Mesothelial cell of epicardium (in vitro differentiated cells): ENCODE measurements around the gene PRPF31. TPM values are rescaled to one million over a fixed set of nuclear protein-coding genes. Genes with fewer than 3 reads are reported as not detected.

Experiments
- DNase-seq, 2 experiments: peaks; one replicate each; pipeline ENCODE4 v3.0.0; 2021; ENCODE audit warnings: low spot score in 2 of 2; ENCODE audit not compliant: unreplicated experiment in 2 of 2
- H3K27ac Mint-ChIP-seq: 2 replicates; pipeline ENCODE4 v1.8.0; 2021; ENCODE audit warnings: mixed read lengths
- H3K27me3 Mint-ChIP-seq: 2 replicates; pipeline ENCODE4 v1.8.0; 2021; ENCODE audit warnings: low read depth, mixed read lengths
- H3K36me3 Mint-ChIP-seq: 2 replicates; pipeline ENCODE4 v1.8.0; 2021; ENCODE audit warnings: mixed read lengths
- H3K4me1 Mint-ChIP-seq: 2 replicates; pipeline ENCODE4 v1.8.0; 2021; ENCODE audit warnings: mixed read lengths
- H3K4me3 Mint-ChIP-seq: 2 replicates; pipeline ENCODE4 v1.8.0; 2021; ENCODE audit warnings: mild to moderate bottlenecking, moderate library complexity, mixed read lengths
- H3K9me3 Mint-ChIP-seq: 2 replicates; pipeline ENCODE4 v1.8.0; 2021; ENCODE audit warnings: mixed read lengths
- CTCF ChIP-seq: fragments of 200-600 bp; sonication (generic); IDR thresholded peaks from one replicate; pipeline ENCODE4 v1.5.0; 2021; ENCODE audit warnings: antibody characterized with exemption; ENCODE audit not compliant: unreplicated experiment
- total RNA-seq: library from RNA; stranded (reverse); gene quantifications from 3 replicates; pipeline ENCODE4 v1.2.1, GENCODE V29; 2021

The PRPF31 gene
- total RNA-seq, 1 donor from 2014 or later = 80.6 TPM

- DNase-seq = no peak
- no peaks in the 10 kb centered on the region for H3K4me1 Mint-ChIP-seq
- H3K9me3 Mint-ChIP-seq = no peaks in the 10 kb centered on the region
- H3K27ac Mint-ChIP-seq = no peak overlapping the region
- H3K36me3 Mint-ChIP-seq = peaks cover 53% of the 10 kb centered on the region
- TF ChIP-seq CTCF = no peak
- no peak overlapping the region for H3K4me3 Mint-ChIP-seq
- H3K27me3 Mint-ChIP-seq = no peaks in the 10 kb centered on the region
Observed at GRCh38 chr19:54148158-54148557, 32.6 kb downstream of the PRPF31 start.

GRCh38 chr19:54149021-54149812 is 33.7 kb downstream of the PRPF31 start:
- Mint-ChIP-seq H3K4me3 (no peak overlapping the region), H3K27ac (no peak overlapping the region), H3K27me3 (no peaks in the 10 kb centered on the region), H3K4me1 (no peaks in the 10 kb centered on the region), H3K36me3 (peaks cover 48% of the 10 kb centered on the region), H3K9me3 (no peaks in the 10 kb centered on the region)
- DNase-seq = no peak
- no peak for TF ChIP-seq CTCF

- DNase-seq = no peak
- H3K4me3 Mint-ChIP-seq = no peak overlapping the region
- no peak for TF ChIP-seq CTCF
- no peak overlapping the region for H3K27ac Mint-ChIP-seq
- H3K27me3 Mint-ChIP-seq = no peaks in the 10 kb centered on the region
- peaks cover 42% of the 10 kb centered on the region for H3K36me3 Mint-ChIP-seq
- no peaks in the 10 kb centered on the region for H3K4me1 Mint-ChIP-seq
- no peaks in the 10 kb centered on the region for H3K9me3 Mint-ChIP-seq
Observed at GRCh38 chr19:54151362-54152035, 35.9 kb downstream of the PRPF31 start.

DNA sequence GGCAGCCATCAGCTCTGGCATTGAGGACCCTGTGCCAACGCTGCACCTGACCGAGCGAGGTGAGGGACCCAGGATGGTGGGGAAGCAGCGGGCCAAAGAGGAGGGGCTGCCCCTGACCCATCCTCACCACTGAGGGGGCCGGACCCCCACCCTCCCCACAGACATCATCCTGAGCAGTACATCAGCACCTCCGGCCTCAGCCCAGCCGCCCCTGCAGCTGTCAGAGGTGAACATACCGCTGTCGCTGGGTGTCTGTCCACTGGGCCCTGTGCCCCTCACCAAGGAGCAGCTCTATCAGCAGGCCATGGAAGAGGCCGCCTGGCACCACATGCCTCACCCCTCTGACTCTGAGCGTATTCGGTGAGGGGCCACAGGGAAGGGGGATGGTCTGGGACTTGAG is 36.7 kb downstream of the PRPF31 start:
- Mint-ChIP-seq H3K27me3 (no peaks in the 10 kb centered on the region), H3K4me3 (no peak overlapping the region), H3K36me3 (peaks cover 39% of the 10 kb centered on the region), H3K9me3 (no peaks in the 10 kb centered on the region), H3K27ac (no peak overlapping the region), H3K4me1 (no peaks in the 10 kb centered on the region)
- TF ChIP-seq CTCF = no peak
- no peak for DNase-seq

DNA sequence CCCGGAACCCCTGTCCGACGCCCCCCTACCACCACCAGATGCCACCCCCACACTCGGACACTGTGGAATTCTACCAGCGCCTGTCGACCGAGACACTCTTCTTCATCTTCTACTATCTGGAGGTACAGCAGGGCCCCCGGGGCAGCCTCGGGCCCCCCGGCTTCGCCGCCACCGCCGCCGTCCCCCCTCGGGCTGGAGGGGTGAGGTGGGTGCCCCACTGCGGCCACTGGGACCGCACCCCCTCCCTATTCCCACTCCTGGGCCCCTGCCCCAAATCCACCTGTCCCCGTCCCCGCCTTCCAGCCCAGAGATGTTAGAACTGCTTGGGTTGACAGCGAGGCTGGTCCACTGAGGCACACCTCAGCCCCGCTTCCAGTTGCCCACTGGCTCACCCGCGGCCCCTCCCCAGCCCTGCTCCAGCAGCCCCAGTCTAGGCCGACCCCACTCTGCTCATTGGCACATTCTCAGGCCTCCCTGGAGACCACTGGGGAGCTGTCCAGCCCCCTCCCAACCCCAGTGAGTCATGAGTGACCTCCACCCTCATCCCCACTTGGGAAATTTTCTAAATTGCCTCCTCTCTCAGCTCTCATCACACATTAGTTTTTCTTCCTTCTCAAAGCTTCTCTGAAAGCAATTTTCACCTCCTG is 37.4 kb downstream of the PRPF31 start:
- Mint-ChIP-seq H3K4me3 (no peak overlapping the region), H3K27ac (peak overlapping the region; percentile 67), H3K36me3 (peaks cover 36% of the 10 kb centered on the region)

More for the DNA sequence above, 37.4 kb downstream of the PRPF31 start:
- no peaks in the 10 kb centered on the region for H3K27me3 Mint-ChIP-seq
- H3K4me1 Mint-ChIP-seq = no peaks in the 10 kb centered on the region
- no peaks in the 10 kb centered on the region for H3K9me3 Mint-ChIP-seq
- TF ChIP-seq CTCF = no peak
- DNase-seq = no peak
